ENCODE results near the gene TSC22D1.
A peak's percentile ranks its signal among the peaks of the same experiment; 100 is the strongest.
"Not testable (repeated sequence)": the region's sequence is repeated elsewhere in the genome, so short reads cannot be mapped to it uniquely, and the experiment has no call there.

Gene TSC22D1

DNA sequence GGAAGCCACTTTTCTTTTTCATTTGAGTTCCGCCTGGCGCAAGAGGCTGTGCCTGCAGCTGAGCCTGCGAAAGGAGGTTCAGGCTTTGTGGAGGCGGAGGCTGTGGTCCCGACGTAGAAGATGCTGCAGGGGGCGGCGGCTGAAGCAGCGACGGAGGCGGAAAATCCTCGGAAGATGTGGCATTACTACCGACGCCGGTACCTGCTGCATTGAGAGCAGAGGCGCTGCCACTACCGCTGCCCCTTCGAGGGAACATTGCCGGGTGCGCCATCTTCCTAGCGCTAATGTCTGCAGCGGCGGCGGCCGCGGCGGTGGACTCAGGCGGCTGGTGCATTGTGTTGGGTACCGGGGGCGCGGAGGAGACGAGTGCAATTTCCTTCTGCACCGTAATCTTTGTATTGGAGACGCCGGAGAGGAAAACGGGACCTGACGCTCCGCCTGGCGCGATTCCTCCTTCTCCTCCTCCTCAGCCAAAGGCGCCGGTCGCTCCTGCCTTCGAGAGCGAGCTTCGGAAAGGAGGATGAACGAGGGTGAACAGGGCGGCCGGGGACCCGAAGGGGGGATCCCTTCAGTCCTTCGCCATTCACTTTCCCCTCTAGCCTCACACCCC lies at the start of gene TSC22D1:
TSC22D1 (minus strand) TSS at position 590 of the 610 bp plus-strand sequence; CDS start at position 334, 256 bp downstream.
- Mint-ChIP-seq H3K4me3 (peak within 1 kb of the TSS; percentile 91), H3K9me3 (no peaks in the 10 kb centered on the region), H3K27me3 (ENCODE audit: low read depth) (peaks cover 51% of the 10 kb centered on the region), H3K27ac (peak within 1 kb of the TSS; percentile 87), H3K36me3 (ENCODE audit: low read depth) (peaks cover 4% of the 10 kb centered on the region), H3K4me1 (ENCODE audit: low read depth) (peaks cover 16% of the 10 kb centered on the region)
- peak; percentile 60 for DNase-seq (ENCODE audit: low spot score)

DNA sequence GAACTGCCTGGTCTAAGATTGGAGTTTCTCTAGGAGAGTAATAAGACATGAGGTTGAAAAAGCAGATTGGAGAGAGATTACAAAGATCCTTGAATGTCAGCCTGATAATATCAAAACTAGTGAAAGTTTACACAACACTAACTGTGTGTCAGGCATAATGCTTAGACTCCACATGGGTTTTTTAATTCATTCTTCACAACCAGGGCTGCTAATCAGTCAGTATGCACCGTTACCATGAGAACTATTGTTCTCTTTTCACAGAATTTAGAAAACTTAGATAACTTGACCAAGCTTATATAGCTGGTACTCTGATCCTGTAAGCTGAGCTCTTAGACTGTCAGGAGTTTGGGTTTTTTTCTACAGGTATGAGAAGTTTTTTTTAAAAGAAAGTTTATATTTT lies 46.6 kb upstream of the TSC22D1 start:
- DNase-seq (ENCODE audit: low spot score) = no peak
- no peak overlapping the region for H3K4me3 Mint-ChIP-seq
- H3K36me3 Mint-ChIP-seq (ENCODE audit: low read depth) = no peaks in the 10 kb centered on the region
- H3K4me1 Mint-ChIP-seq (ENCODE audit: low read depth) = no peaks in the 10 kb centered on the region
- H3K9me3 Mint-ChIP-seq = no peaks in the 10 kb centered on the region
- H3K27me3 Mint-ChIP-seq (ENCODE audit: low read depth) = peaks cover 10% of the 10 kb centered on the region
- no peak overlapping the region for H3K27ac Mint-ChIP-seq

DNA sequence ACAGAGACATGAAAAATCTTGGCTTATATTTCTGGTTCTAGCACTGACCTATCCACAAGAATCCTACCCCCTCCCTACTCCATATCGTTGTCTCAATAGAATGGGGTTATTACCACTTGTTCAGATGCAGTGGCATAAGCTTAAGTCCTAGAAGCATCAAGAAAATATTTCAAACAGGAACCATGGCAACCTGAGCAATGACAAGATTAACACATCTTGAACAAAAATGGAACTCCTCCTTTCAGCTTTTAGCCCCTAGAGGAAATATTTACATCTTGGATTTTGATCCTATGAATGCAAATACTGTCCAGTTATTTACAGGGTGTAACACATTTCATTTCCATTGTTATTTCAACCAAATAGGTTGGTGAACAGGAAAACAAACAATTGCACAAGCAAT lies 46.1 kb upstream of the TSC22D1 start:
- Mint-ChIP-seq H3K9me3 (no peaks in the 10 kb centered on the region), H3K36me3 (ENCODE audit: low read depth) (no peaks in the 10 kb centered on the region), H3K4me1 (ENCODE audit: low read depth) (no peaks in the 10 kb centered on the region), H3K27ac (no peak overlapping the region), H3K27me3 (ENCODE audit: low read depth) (peaks cover 10% of the 10 kb centered on the region), H3K4me3 (no peak overlapping the region)
- DNase-seq (ENCODE audit: low spot score) = no peak

DNA sequence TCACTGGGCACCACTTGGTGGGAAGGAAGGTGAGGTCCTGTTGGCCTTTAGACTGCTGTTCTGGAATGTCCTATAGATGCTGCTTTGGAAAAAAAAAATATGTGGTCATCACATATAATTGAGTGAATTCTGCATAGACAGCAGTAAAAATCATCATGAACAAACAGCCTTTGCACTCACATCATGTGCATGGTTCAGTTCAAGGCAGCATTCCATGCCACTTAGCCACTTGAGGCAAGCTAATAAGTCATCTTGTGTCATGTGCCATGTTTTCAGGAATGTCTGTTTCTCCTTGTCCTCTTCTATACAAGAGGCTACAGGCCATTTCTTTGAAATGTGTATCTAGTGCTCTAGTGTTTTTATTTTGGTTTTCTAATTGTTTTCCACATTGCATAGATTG lies 43.9 kb upstream of the TSC22D1 start:
- Mint-ChIP-seq H3K9me3 (no peaks in the 10 kb centered on the region), H3K4me3 (no peak overlapping the region), H3K36me3 (ENCODE audit: low read depth) (no peaks in the 10 kb centered on the region), H3K4me1 (ENCODE audit: low read depth) (no peaks in the 10 kb centered on the region), H3K27ac (no peak overlapping the region), H3K27me3 (ENCODE audit: low read depth) (peaks cover 10% of the 10 kb centered on the region)
- no peak for DNase-seq (ENCODE audit: low spot score)

DNA sequence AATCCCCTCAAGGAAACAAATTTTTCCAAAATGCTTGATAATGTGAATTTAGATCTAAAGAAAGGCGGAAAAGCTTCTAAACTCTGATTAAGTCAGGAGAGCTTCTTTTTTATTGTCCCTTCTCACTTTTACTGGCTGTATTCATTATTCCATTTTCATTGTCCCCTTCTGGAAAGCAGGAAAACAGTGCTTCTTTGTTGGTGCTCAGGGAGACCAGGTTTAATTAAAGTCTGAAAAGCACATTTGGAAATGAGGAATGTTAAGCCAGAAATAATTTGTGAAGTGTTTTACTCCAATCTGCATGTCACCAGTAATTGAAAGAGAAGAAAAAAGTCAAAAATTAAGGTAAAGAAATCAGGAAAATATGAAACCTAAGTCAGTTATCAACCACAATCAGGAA lies 43.5 kb upstream of the TSC22D1 start:
- H3K27ac Mint-ChIP-seq = no peak overlapping the region
- no peak overlapping the region for H3K4me3 Mint-ChIP-seq
- DNase-seq (ENCODE audit: low spot score) = no peak
- no peaks in the 10 kb centered on the region for H3K4me1 Mint-ChIP-seq (ENCODE audit: low read depth)
- peaks cover 10% of the 10 kb centered on the region for H3K27me3 Mint-ChIP-seq (ENCODE audit: low read depth)
- H3K36me3 Mint-ChIP-seq (ENCODE audit: low read depth) = no peaks in the 10 kb centered on the region
- H3K9me3 Mint-ChIP-seq = no peaks in the 10 kb centered on the region

DNA sequence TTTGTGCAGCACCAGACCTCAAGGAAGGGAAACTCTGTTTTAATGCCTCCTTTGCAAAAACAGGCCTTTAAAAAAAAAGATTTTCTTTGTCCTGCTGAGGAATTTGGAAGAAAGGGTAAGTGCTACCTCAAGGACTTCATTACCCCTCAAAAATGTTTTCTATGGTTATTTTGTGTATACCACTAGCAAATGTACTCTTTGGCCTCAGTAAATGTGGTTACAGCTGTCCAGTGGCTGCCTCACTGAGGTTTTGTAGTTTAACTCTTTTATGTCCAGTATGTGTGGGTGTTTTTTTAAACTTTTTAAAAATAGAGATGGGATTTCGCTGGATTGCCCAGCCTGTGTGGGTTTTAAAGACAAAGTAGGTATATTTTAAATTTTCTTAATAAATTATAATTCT lies 42.2 kb upstream of the TSC22D1 start:
- no peak overlapping the region for H3K27ac Mint-ChIP-seq
- peaks cover 10% of the 10 kb centered on the region for H3K27me3 Mint-ChIP-seq (ENCODE audit: low read depth)
- DNase-seq (ENCODE audit: low spot score) = no peak
- H3K4me3 Mint-ChIP-seq = no peak overlapping the region
- H3K9me3 Mint-ChIP-seq = no peaks in the 10 kb centered on the region
- H3K36me3 Mint-ChIP-seq (ENCODE audit: low read depth) = no peaks in the 10 kb centered on the region
- H3K4me1 Mint-ChIP-seq (ENCODE audit: low read depth) = no peaks in the 10 kb centered on the region

DNA sequence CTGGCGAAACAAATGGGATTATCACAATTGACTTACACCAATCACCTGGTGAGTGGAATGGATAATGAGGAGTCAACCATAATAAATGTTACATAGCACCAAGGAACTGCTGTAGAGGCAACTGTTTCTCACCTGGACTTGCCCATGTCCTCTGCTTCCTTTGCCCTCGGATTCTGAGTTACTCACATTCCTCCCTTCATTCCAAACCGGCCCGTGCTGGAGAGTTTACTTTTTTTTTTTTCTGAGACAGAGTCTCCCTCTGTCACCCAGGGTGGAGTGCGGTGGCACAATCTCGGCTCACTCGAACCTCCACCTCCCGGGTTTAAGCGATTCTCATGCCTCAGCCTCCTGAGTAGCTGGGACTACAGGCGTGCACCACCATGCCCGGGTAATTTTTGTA lies 41.5 kb upstream of the TSC22D1 start:
- H3K27me3 Mint-ChIP-seq (ENCODE audit: low read depth) = peaks cover 9% of the 10 kb centered on the region
- H3K9me3 Mint-ChIP-seq = no peaks in the 10 kb centered on the region
- DNase-seq (ENCODE audit: low spot score) = no peak
- H3K4me3 Mint-ChIP-seq = no peak overlapping the region
- H3K4me1 Mint-ChIP-seq (ENCODE audit: low read depth) = no peaks in the 10 kb centered on the region
- no peaks in the 10 kb centered on the region for H3K36me3 Mint-ChIP-seq (ENCODE audit: low read depth)
- no peak overlapping the region for H3K27ac Mint-ChIP-seq

DNA sequence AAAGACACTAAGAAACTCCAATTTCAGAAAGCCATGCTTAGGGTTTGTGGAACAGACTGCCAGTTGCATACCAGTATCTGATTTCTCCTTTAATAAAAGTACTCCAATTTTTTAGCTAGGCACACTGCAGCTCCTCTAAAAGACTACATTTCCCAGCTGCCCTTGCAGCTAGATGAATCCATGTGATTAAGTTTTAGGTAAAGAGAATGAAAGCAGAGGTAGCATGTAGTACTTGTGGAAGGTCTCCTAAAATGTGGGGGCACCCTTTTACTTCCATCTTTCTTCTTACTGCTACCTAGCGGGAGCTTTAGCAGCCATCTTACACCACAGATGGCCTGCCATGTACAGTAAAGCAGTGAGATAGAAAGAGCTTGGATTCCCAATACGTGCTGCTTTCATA lies 33.0 kb upstream of the TSC22D1 start:
- H3K4me1 Mint-ChIP-seq (ENCODE audit: low read depth) = no peaks in the 10 kb centered on the region
- peaks cover 3% of the 10 kb centered on the region for H3K9me3 Mint-ChIP-seq
- H3K4me3 Mint-ChIP-seq = no peak overlapping the region
- H3K36me3 Mint-ChIP-seq (ENCODE audit: low read depth) = no peaks in the 10 kb centered on the region
- no peak overlapping the region for H3K27ac Mint-ChIP-seq
- H3K27me3 Mint-ChIP-seq (ENCODE audit: low read depth) = peaks cover 2% of the 10 kb centered on the region
- DNase-seq (ENCODE audit: low spot score) = no peak

DNA sequence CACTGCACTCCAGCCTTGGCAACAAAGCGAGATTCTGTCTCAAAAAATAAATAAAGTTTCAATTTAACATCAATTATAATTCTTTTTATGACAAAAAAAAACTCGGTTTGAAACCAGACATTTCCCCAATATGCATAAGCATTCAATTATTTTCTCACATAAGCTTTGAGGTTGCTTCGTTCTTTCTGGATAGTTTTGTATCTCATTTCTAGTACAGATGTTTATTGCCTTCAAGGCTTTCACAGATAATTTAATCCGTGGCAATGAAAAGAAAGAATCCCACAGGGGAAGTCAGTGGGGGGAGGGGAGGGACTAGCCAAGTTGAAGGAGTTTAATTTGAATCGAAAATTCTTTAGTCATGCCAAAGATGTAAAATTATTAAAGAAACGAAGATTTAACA lies 29.6 kb upstream of the TSC22D1 start:
- Mint-ChIP-seq H3K4me1 (ENCODE audit: low read depth) (no peaks in the 10 kb centered on the region), H3K27me3 (ENCODE audit: low read depth) (peaks cover 3% of the 10 kb centered on the region), H3K9me3 (peaks cover 2% of the 10 kb centered on the region), H3K4me3 (no peak overlapping the region), H3K36me3 (ENCODE audit: low read depth) (no peaks in the 10 kb centered on the region), H3K27ac (no peak overlapping the region)
- DNase-seq (ENCODE audit: low spot score) = no peak

DNA sequence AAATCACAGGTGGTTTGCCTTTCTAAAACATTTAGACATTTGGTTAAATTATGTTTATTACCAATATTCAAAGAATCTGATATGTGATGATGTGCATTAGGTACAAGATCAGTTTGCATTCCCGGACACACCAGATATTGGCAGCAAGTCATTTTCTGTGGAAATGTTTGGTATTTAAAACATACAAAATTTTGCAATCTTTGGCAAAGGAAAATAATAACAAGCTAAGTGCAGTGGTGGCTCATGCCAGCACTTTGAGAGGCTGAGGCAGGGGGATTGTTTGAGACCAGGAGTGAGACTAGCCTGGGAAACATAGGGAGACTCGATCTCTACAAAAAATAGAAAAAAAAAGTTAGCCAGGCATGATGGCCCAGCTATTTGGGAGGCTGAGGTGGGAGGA lies 29.1 kb upstream of the TSC22D1 start:
- Mint-ChIP-seq H3K4me3 (no peak overlapping the region), H3K27ac (no peak overlapping the region), H3K9me3 (no peaks in the 10 kb centered on the region), H3K36me3 (ENCODE audit: low read depth) (no peaks in the 10 kb centered on the region), H3K27me3 (ENCODE audit: low read depth) (peaks cover 4% of the 10 kb centered on the region), H3K4me1 (ENCODE audit: low read depth) (no peaks in the 10 kb centered on the region)
- DNase-seq (ENCODE audit: low spot score) = no peak

DNA sequence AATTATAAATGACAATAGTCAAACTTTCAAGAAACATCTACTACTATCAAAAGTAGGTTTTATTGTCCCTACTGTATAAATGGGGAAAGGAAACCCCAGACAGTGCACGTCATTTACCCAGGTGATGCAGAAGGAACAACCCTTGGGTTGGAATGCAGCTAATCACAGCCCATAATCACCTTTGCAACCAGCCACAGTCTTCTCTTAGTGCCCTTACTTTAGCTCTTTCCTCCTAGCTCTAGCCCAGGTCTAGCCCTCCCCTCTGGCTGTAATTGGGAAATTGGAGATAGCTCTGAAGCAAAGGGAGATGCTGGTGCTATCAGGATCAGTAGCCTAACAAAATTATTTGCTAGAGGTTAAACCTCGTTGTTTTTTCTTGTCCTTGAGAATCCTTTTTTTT lies 25.5 kb upstream of the TSC22D1 start:
- no peak overlapping the region for H3K27ac Mint-ChIP-seq
- no peaks in the 10 kb centered on the region for H3K9me3 Mint-ChIP-seq
- no peaks in the 10 kb centered on the region for H3K4me1 Mint-ChIP-seq (ENCODE audit: low read depth)
- H3K27me3 Mint-ChIP-seq (ENCODE audit: low read depth) = peaks cover 4% of the 10 kb centered on the region
- H3K4me3 Mint-ChIP-seq = no peak overlapping the region
- H3K36me3 Mint-ChIP-seq (ENCODE audit: low read depth) = no peaks in the 10 kb centered on the region
- no peak for DNase-seq (ENCODE audit: low spot score)

DNA sequence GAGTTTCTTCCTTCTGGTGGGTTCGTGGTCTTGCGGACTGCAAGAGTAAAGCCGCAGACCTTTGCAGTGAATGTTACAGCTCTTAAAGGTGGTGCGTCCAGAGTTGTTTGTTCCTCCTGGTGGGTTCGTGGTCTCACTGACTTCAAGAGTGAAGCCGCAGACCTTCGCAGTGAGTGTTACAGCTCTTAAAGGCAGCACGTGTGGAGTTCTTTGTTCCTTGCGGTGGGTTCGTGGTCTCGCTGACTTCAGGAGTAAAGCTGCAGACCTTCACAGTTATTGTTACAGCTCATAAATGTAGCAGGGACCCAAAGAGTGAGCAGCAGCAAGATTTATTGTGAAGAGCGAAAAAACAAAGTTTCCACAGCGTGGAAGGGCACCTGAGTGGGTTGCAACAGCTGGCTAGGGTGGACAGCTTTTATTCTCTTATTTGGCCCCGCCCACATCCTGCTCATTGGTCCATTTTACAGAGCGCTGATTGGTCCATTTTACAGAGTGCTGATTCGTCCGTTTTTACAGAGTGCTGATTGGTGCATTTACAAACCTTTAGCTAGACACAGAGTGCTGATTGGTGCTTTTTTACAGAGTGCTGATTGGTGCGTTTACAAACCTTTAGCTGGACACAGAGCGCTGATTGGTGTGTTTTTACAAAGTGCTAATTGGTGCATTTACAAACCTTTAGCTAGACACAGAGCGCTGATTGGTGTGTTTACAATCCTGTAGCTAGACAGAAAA lies 17.9 kb upstream of the TSC22D1 start:
- H3K27ac Mint-ChIP-seq = not testable (repeated sequence)

DNA sequence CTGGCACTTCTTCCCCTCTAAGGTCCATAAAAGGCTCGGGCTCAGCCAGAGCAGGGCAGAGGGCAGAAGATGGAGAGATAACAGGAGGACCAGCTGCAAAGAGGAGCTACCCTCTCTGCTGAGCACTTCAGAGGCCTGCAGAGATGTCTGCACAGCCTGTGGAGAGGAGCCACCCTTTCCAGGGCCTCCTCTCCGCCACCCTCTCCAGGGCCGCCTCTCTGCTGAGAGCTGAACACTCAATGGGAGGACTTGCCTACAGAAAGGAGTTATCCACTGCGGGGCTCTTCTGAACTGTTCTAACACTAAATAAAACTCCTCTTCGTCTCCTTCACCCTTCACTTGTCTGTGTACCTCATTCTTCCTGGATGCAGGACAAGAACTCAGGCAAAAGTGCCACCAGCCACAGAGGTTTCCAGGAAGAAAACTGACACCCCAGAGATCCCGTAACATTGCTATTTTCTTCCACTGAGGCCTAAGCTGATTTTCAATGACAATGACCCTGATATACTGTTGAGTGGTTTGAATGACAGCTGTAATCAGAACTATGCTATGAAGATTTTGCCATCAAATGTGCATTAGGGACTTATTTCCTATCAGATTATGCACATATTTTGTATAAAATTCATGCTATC lies 16.2 kb upstream of the TSC22D1 start:
- no peak overlapping the region for H3K4me3 Mint-ChIP-seq
- no peaks in the 10 kb centered on the region for H3K4me1 Mint-ChIP-seq (ENCODE audit: low read depth)
- H3K27me3 Mint-ChIP-seq (ENCODE audit: low read depth) = peaks cover 3% of the 10 kb centered on the region
- H3K36me3 Mint-ChIP-seq (ENCODE audit: low read depth) = no peaks in the 10 kb centered on the region
- no peak overlapping the region for H3K27ac Mint-ChIP-seq
- DNase-seq (ENCODE audit: low spot score) = no peak
- peaks cover 5% of the 10 kb centered on the region for H3K9me3 Mint-ChIP-seq

More for the DNA sequence above, 17.9 kb upstream of the TSC22D1 start:
- H3K36me3 Mint-ChIP-seq (ENCODE audit: low read depth); H3K27me3 Mint-ChIP-seq (ENCODE audit: low read depth); H3K9me3 Mint-ChIP-seq; H3K4me1 Mint-ChIP-seq (ENCODE audit: low read depth); H3K4me3 Mint-ChIP-seq; DNase-seq (ENCODE audit: low spot score): not testable (repeated sequence)

DNA sequence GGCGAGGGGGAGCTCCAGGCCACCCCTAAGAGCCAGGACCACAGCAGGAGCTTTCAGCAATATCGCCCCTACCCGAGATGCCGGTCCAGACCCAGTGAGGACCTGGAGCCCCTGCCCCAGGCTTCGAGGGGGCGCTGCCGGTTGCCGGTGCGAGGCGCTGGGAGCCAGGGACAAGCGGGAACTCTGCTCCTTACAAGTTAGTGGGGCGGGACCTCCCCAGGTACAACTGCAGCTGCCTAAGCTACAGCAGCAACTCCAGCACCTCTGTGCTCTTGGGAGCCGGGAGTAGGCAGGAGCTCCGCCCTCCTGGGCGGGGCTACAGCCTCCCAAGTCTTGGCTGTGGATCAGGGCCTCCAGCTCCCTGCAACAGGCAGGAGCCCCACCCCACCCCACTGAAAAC lies 15.2 kb upstream of the TSC22D1 start:
- Mint-ChIP-seq H3K4me1 (ENCODE audit: low read depth) (no peaks in the 10 kb centered on the region), H3K36me3 (ENCODE audit: low read depth) (no peaks in the 10 kb centered on the region), H3K9me3 (peaks cover 5% of the 10 kb centered on the region), H3K4me3 (no peak overlapping the region), H3K27me3 (ENCODE audit: low read depth) (peaks cover 7% of the 10 kb centered on the region), H3K27ac (no peak overlapping the region)
- no peak for DNase-seq (ENCODE audit: low spot score)

Measured in T-helper 2 cell treated with Interferon-gamma antibody and Interleukin-4, amounts not matched to agents 5 μg/mL and 100 μg/mL, for 36 hours (primary cell).